Stimulated activated effector memory CD8-positive, alpha-beta T cell treated with anti-CD3 and anti-CD28 coated beads, Interleukin-12 subunit alpha, Interleukin-12 subunit beta, amount 100 ng/mL, for 72 hours (primary cell): ENCODE results near the gene CHRND.
A peak's percentile ranks its signal among the peaks of the same experiment; 100 is the strongest.

Experiments
- ATAC-seq: fragments of 150-1000 bp; cut with Tn5 transposase; 2 replicates; pipeline ENCODE4 v1.10.0; 2021
- DNase-seq, 2 donors: peaks; one replicate each; pipeline ENCODE4 v3.0.0; 2021 to 2022; ENCODE audit warnings: low spot score in 2 of 2
- H3K27ac Mint-ChIP-seq: one replicate; pipeline ENCODE4 v1.8.0; 2022; ENCODE audit warnings: mild to moderate bottlenecking, mixed read lengths
- H3K36me3 Mint-ChIP-seq: one replicate; pipeline ENCODE4 v1.8.0; 2022; ENCODE audit warnings: mild to moderate bottlenecking, mixed read lengths
- H3K4me1 Mint-ChIP-seq: one replicate; pipeline ENCODE4 v1.8.0; 2022; ENCODE audit warnings: mixed read lengths
- H3K4me3 Mint-ChIP-seq: one replicate; pipeline ENCODE4 v1.8.0; 2022; ENCODE audit warnings: mild to moderate bottlenecking, mixed read lengths
- H3K9me3 Mint-ChIP-seq: one replicate; pipeline ENCODE4 v1.8.0; 2022; ENCODE audit warnings: mixed read lengths

The CHRND gene

GRCh38 chr2:232485348-232485756, 40.6 kb upstream of the CHRND start:
- no peaks in the 10 kb centered on the region for H3K4me1 Mint-ChIP-seq
- H3K4me3 Mint-ChIP-seq = no peak overlapping the region
- H3K9me3 Mint-ChIP-seq = no peaks in the 10 kb centered on the region
- no peaks in the 10 kb centered on the region for H3K36me3 Mint-ChIP-seq
- ATAC-seq (no peak), DNase-seq (no peak)
- H3K27ac Mint-ChIP-seq = no peak overlapping the region

GRCh38 chr2:232485757-232486557, 40.0 kb upstream of the CHRND start:
- Mint-ChIP-seq H3K4me1 (no peaks in the 10 kb centered on the region), H3K36me3 (no peaks in the 10 kb centered on the region), H3K27ac (no peak overlapping the region), H3K4me3 (no peak overlapping the region), H3K9me3 (no peaks in the 10 kb centered on the region)
- ATAC-seq = no peak
- DNase-seq = no peak

GRCh38 chr2:232486558-232487384, 39.2 kb upstream of the CHRND start:
- Mint-ChIP-seq H3K4me1 (no peaks in the 10 kb centered on the region), H3K36me3 (no peaks in the 10 kb centered on the region), H3K9me3 (no peaks in the 10 kb centered on the region), H3K4me3 (no peak overlapping the region), H3K27ac (no peak overlapping the region)
- DNase-seq (no peak), ATAC-seq (no peak)

- no peaks in the 10 kb centered on the region for H3K9me3 Mint-ChIP-seq
- no peaks in the 10 kb centered on the region for H3K4me1 Mint-ChIP-seq
- no peaks in the 10 kb centered on the region for H3K36me3 Mint-ChIP-seq
- DNase-seq (no peak), ATAC-seq (no peak)
- H3K4me3 Mint-ChIP-seq = peak within 1 kb of the TSS; percentile 31
- no peak within 1 kb of the TSS for H3K27ac Mint-ChIP-seq
These were observed 38.4 kb upstream of the CHRND start, which contains the start of gene ECEL1 for GRCh38 chr2:232487385-232488096. ECEL1 (minus strand) TSS chr2:232487834; CDS start chr2:232486653, 1,181 bp downstream.

GRCh38 chr2:232488097-232488711, 37.8 kb upstream of the CHRND start:
- no peak for DNase-seq
- no peak for ATAC-seq
- Mint-ChIP-seq H3K4me3 (peak overlapping the region; percentile 31), H3K27ac (no peak overlapping the region), H3K36me3 (no peaks in the 10 kb centered on the region), H3K4me1 (no peaks in the 10 kb centered on the region), H3K9me3 (no peaks in the 10 kb centered on the region)

- H3K4me1 Mint-ChIP-seq = no peaks in the 10 kb centered on the region
- H3K27ac Mint-ChIP-seq = no peak overlapping the region
- H3K36me3 Mint-ChIP-seq = no peaks in the 10 kb centered on the region
- no peak for ATAC-seq
- DNase-seq = no peak
- no peaks in the 10 kb centered on the region for H3K9me3 Mint-ChIP-seq
- H3K4me3 Mint-ChIP-seq = peak overlapping the region; percentile 2
These were observed 37.1 kb upstream of the CHRND start for GRCh38 chr2:232488721-232489300.

- no peaks in the 10 kb centered on the region for H3K4me1 Mint-ChIP-seq
- ATAC-seq = no peak
- H3K9me3 Mint-ChIP-seq = no peaks in the 10 kb centered on the region
- H3K36me3 Mint-ChIP-seq = no peaks in the 10 kb centered on the region
- H3K4me3 Mint-ChIP-seq = no peak overlapping the region
- no peak for DNase-seq
- H3K27ac Mint-ChIP-seq = no peak overlapping the region
These were observed 36.3 kb upstream of the CHRND start for GRCh38 chr2:232489516-232490220.

GRCh38 chr2:232490221-232491138, 35.5 kb upstream of the CHRND start:
- Mint-ChIP-seq H3K27ac (no peak overlapping the region), H3K4me3 (no peak overlapping the region), H3K36me3 (no peaks in the 10 kb centered on the region), H3K4me1 (no peaks in the 10 kb centered on the region), H3K9me3 (no peaks in the 10 kb centered on the region)
- ATAC-seq (no peak), DNase-seq (no peak)

GRCh38 chr2:232491139-232491780, 34.7 kb upstream of the CHRND start:
- Mint-ChIP-seq H3K4me1 (no peaks in the 10 kb centered on the region), H3K36me3 (no peaks in the 10 kb centered on the region), H3K27ac (no peak overlapping the region), H3K4me3 (no peak overlapping the region), H3K9me3 (no peaks in the 10 kb centered on the region)
- DNase-seq (no peak), ATAC-seq (no peak)

- Mint-ChIP-seq H3K4me1 (no peaks in the 10 kb centered on the region), H3K4me3 (no peak overlapping the region), H3K27ac (peak overlapping the region; percentile 46), H3K36me3 (no peaks in the 10 kb centered on the region), H3K9me3 (no peaks in the 10 kb centered on the region)
- no peak for ATAC-seq
- DNase-seq = no peak
These were observed 33.6 kb upstream of the CHRND start for GRCh38 chr2:232492236-232492848.

GRCh38 chr2:232492963-232493700, 32.8 kb upstream of the CHRND start:
- Mint-ChIP-seq H3K27ac (peak overlapping the region; percentile 46), H3K36me3 (no peaks in the 10 kb centered on the region), H3K4me1 (no peaks in the 10 kb centered on the region), H3K4me3 (no peak overlapping the region), H3K9me3 (no peaks in the 10 kb centered on the region)
- ATAC-seq = no peak
- DNase-seq = no peak

GRCh38 chr2:232493701-232494474, 32.1 kb upstream of the CHRND start:
- H3K4me3 Mint-ChIP-seq = no peak overlapping the region
- no peaks in the 10 kb centered on the region for H3K4me1 Mint-ChIP-seq
- no peak overlapping the region for H3K27ac Mint-ChIP-seq
- no peaks in the 10 kb centered on the region for H3K9me3 Mint-ChIP-seq
- H3K36me3 Mint-ChIP-seq = no peaks in the 10 kb centered on the region
- DNase-seq = no peak
- ATAC-seq = no peak
